Stimulated activated CD8-positive, alpha-beta memory T cell treated with anti-CD3 and anti-CD28 coated beads, Interleukin-7, amount 100 ng/mL, for 24 hours (primary cell): ENCODE results near the gene HHIP.

Experiments used
- DNase-seq: peaks from one replicate; pipeline ENCODE4 v3.0.0-alpha.2; 2020; ENCODE audit warnings: low read depth

HHIP gene

GRCh38 chr4:144705601-144706590, 59.9 kb downstream of the HHIP start:
- no peak for DNase-seq

GRCh38 chr4:144709159-144709558, 63.2 kb downstream of the HHIP start:
- DNase-seq, result no peak

- no peak for DNase-seq
These were observed 64.0 kb downstream of the HHIP start for GRCh38 chr4:144709793-144710525.

- no peak for DNase-seq
These were observed 64.6 kb downstream of the HHIP start for GRCh38 chr4:144710526-144710912.

- no peak for DNase-seq
These were observed 65.9 kb downstream of the HHIP start for GRCh38 chr4:144711700-144712456.

GRCh38 chr4:144712775-144713174, 66.8 kb downstream of the HHIP start:
- no peak for DNase-seq

- no peak for DNase-seq
These were observed 68.2 kb downstream of the HHIP start for GRCh38 chr4:144714166-144714565.

GRCh38 chr4:144715230-144715629, 69.3 kb downstream of the HHIP start:
- no peak for DNase-seq

- DNase-seq, result no peak
These were observed 70.8 kb downstream of the HHIP start for GRCh38 chr4:144716778-144717177.

GRCh38 chr4:144718958-144719512, 73.1 kb downstream of the HHIP start:
- DNase-seq, result no peak

GRCh38 chr4:144720491-144720890, 74.5 kb downstream of the HHIP start:
- no peak for DNase-seq

GRCh38 chr4:144721994-144722393, 76.0 kb downstream of the HHIP start:
- DNase-seq, result no peak

GRCh38 chr4:144723471-144723870, 77.5 kb downstream of the HHIP start:
- DNase-seq, result no peak

GRCh38 chr4:144729175-144729574, 83.2 kb downstream of the HHIP start:
- DNase-seq, result no peak

- no peak for DNase-seq
These were observed 86.8 kb downstream of the HHIP start for GRCh38 chr4:144732584-144733428.

GRCh38 chr4:144733566-144733965, 87.6 kb downstream of the HHIP start:
- no peak for DNase-seq

GRCh38 chr4:144734522-144734921, 88.6 kb downstream of the HHIP start:
- no peak for DNase-seq

- DNase-seq, result no peak
These were observed 92.7 kb downstream of the HHIP start for GRCh38 chr4:144738649-144739048.

- DNase-seq, result no peak
These were observed 93.6 kb downstream of the HHIP start for GRCh38 chr4:144739511-144740033.

- DNase-seq, result no peak
These were observed 94.4 kb downstream of the HHIP start for GRCh38 chr4:144740316-144740715.
